ENCODE data around the gene PARN. TPM values are rescaled to one million over a fixed set of nuclear protein-coding genes. Genes with fewer than 3 reads are reported as not detected.

PARN gene
- total RNA-seq, 2 experiments from 2014 or later = 43.0 to 45.6 TPM

- no peak overlapping the region for H3K4me3 Mint-ChIP-seq
- no peak overlapping the region for H3K27ac Mint-ChIP-seq
- ATAC-seq = no peak
- no peak for DNase-seq
- TF ChIP-seq CTCF (IDR thresholded peaks at IDR 0.05) = no peak
- peaks cover 22% of the 10 kb centered on the region for H3K4me1 Mint-ChIP-seq (ENCODE audit: low read depth)
- ChIA-PET CTCF (interaction anchor here (1.7 kb wide), 1 partner anchor 246 kb away, joined by 4 read pairs; no protein-coding TSS in a partner anchor), POLR2A (no interaction called here)
- H3K9me3 Mint-ChIP-seq = no peaks in the 10 kb centered on the region
- intact Hi-C loops (cut with micrococcal nuclease) = no loop called here
- peaks cover 3% of the 10 kb centered on the region for H3K36me3 Mint-ChIP-seq (ENCODE audit: low read depth)
- H3K27me3 Mint-ChIP-seq = no peaks in the 10 kb centered on the region
These were observed 134.6 kb downstream of the PARN start for GRCh38 chr16:14495213-14496046.

DNA sequence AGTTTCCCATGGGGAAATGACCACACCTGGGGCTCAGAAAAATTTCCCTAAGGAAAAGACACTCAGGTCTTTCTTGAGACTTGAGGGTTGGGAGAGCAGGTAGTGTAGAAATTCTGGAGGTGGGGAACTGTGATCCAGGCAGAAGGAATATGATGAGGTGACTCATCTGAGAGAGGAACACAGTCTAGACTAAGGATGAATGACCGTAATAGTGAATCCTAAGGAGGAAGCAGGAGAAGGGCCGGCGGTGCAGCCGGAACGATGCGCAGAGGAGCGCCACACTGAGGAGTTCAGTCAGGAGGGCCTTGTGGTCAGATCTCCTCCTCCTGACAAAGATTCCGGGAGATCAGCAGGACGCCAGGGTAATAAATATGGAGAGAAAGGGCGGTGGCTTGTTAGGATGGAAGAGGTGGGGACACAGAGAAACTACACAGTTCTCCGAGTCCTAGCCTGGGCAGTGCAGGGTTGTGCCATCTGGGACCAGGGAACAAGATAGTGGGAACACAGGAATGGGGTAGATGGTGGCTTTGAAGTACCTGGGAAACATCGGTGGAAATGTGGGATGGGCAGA lies 135.6 kb downstream of the PARN start:
- intact Hi-C loops (cut with micrococcal nuclease) = no loop called here
- TF ChIP-seq CTCF (IDR thresholded peaks at IDR 0.05) = no peak
- Mint-ChIP-seq H3K27me3 (no peaks in the 10 kb centered on the region), H3K4me1 (ENCODE audit: low read depth) (peaks cover 23% of the 10 kb centered on the region), H3K9me3 (no peaks in the 10 kb centered on the region), H3K36me3 (ENCODE audit: low read depth) (peaks cover 3% of the 10 kb centered on the region), H3K4me3 (no peak overlapping the region), H3K27ac (no peak overlapping the region)
- ATAC-seq (no peak), DNase-seq (no peak)
- CTCF ChIA-PET = no interaction called here
- POLR2A ChIA-PET = no interaction called here

DNA sequence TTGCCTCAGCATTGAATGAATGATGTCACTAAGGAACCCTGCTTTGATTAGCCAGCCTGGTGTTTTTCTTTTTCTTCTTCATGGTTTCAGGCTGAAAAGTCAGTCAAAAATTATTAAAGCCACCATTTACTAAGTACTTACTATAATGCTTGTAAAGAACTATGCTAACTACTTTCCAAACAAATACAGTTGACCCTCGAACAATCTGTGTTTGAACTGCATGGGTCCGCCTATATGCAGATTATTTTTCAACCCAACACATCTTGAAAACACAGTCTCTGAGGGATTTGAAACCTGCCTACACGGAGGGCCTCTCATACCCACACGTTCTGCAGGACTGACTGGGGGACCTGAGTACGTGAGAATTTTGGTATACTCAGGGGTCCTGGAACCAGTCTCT lies 136.3 kb downstream of the PARN start:
- Mint-ChIP-seq H3K36me3 (ENCODE audit: low read depth) (peaks cover 3% of the 10 kb centered on the region), H3K9me3 (no peaks in the 10 kb centered on the region), H3K27me3 (no peaks in the 10 kb centered on the region), H3K4me1 (ENCODE audit: low read depth) (peaks cover 27% of the 10 kb centered on the region), H3K4me3 (no peak overlapping the region), H3K27ac (no peak overlapping the region)
- ChIA-PET POLR2A (interaction anchor here (0.6 kb wide), 1 partner anchor 11 kb away, joined by 3 read pairs; no protein-coding TSS in a partner anchor), CTCF (no interaction called here)
- DNase-seq (no peak), ATAC-seq (no peak)
- no peak for TF ChIP-seq CTCF (IDR thresholded peaks at IDR 0.05)
- intact Hi-C loops (cut with micrococcal nuclease) = no loop called here

- no peak for DNase-seq
- no peaks in the 10 kb centered on the region for H3K27me3 Mint-ChIP-seq
These were observed 137.4 kb downstream of the PARN start for GRCh38 chr16:14492614-14493013.

More at GRCh38 chr16:14492614-14493013, 137.4 kb downstream of the PARN start:
- ATAC-seq = no peak
- H3K36me3 Mint-ChIP-seq (ENCODE audit: low read depth) = peaks cover 3% of the 10 kb centered on the region
- H3K9me3 Mint-ChIP-seq = no peaks in the 10 kb centered on the region
- CTCF ChIA-PET = no interaction called here
- POLR2A ChIA-PET = no interaction called here
- H3K4me3 Mint-ChIP-seq = no peak overlapping the region
- no peak for TF ChIP-seq CTCF (IDR thresholded peaks at IDR 0.05)
- no peak overlapping the region for H3K27ac Mint-ChIP-seq
- peaks cover 39% of the 10 kb centered on the region for H3K4me1 Mint-ChIP-seq (ENCODE audit: low read depth)
- intact Hi-C loops (cut with micrococcal nuclease) = no loop called here
